ENCODE data around the gene STPG2. TPM values are rescaled to one million over a fixed set of nuclear protein-coding genes. Genes with fewer than 3 reads are reported as not detected.

Gene STPG2
- total and polyA plus RNA-seq, 2 donors (not counting 1 experiment from before 2014, with no cell fraction given) = 0.13 to 0.49 TPM

GRCh38 chr4:98030059-98030458 is 113.2 kb downstream of the STPG2 start:
- ATAC-seq (ENCODE audit: low read depth) (no peak), DNase-seq (no peak)
- no peak overlapping the region for H3K4me3 Mint-ChIP-seq
- no peaks in the 10 kb centered on the region for H3K36me3 ChIP-seq (replicated peaks in 1 of 2; ENCODE audit: control extremely low read depth in 1 of 2, control insufficient read depth in 1 of 2, extremely low read depth in 1 of 2, insufficient read depth in 2 of 2, low read length in 1 of 2)
- H3K79me2 ChIP-seq (ENCODE audit: control insufficient read depth, insufficient read depth, low read length) = no peaks in the 10 kb centered on the region
- CTCF ChIA-PET = interaction anchor here (0.6 kb wide), 1 partner anchor 910 kb away, joined by 4 read pairs; no protein-coding TSS in a partner anchor
- H2AFZ ChIP-seq (ENCODE audit: insufficient read depth, low read depth, low read length, poor library complexity, severe bottlenecking) = no peak overlapping the region
- H3K4me1 ChIP-seq (ENCODE audit: control insufficient read depth in 2 of 2, insufficient read depth in 2 of 2, low read length in 2 of 2) = no peaks in the 10 kb centered on the region
- POLR2A ChIA-PET = no interaction called here
- peaks cover 2% of the 10 kb centered on the region for H3K4me1 Mint-ChIP-seq
- no peak for TF ChIP-seq EZH2 (IDR thresholded peaks at IDR 0.05; ENCODE audit: borderline replicate concordance, insufficient read depth, low read depth, low read length, poor library complexity, severe bottlenecking)
- TF ChIP-seq CTCF (IDR thresholded peaks at IDR 0.05) = no peak
- intact Hi-C loops (cut with micrococcal nuclease) = no loop called here
- H3K27me3 ChIP-seq (replicated peaks in 1 of 4; ENCODE audit: control extremely low read depth in 1 of 4, control insufficient read depth in 3 of 4, insufficient read depth in 4 of 4, low read length in 3 of 4) = no peaks in the 10 kb centered on the region
- H3K4me3 ChIP-seq (ENCODE audit: control extremely low read depth in 1 of 5, extremely low read depth in 1 of 5, insufficient read depth in 1 of 5, low read depth in 2 of 5, low read length in 4 of 5) = no peak overlapping the region
- no peaks in the 10 kb centered on the region for H3K27me3 Mint-ChIP-seq
- peaks cover 0 to 5% (median 3%) of the 10 kb centered on the region in 3 donors for H3K9me3 ChIP-seq (ENCODE audit: control extremely low read depth in 1 of 3, control insufficient read depth in 2 of 3, insufficient read depth in 1 of 3, low read length in 2 of 3)
- H3K9ac ChIP-seq (ENCODE audit: low read length) = no peak overlapping the region
- no peaks in the 10 kb centered on the region for H4K20me1 ChIP-seq (ENCODE audit: control insufficient read depth, insufficient read depth, low read length, poor library complexity, severe bottlenecking)
- no peak overlapping the region for H3K27ac ChIP-seq (ENCODE audit: low read length in 2 of 2)
- peaks cover 15% of the 10 kb centered on the region for H3K9me3 Mint-ChIP-seq (ENCODE audit: insufficient read depth)
- no peak overlapping the region for H3K27ac Mint-ChIP-seq
- 83% methylated on average over 1 of the region's 1 CpG for WGBS (ENCODE audit: insufficient coverage)
- no peak overlapping the region for H3K4me2 ChIP-seq (replicated peaks; ENCODE audit: low read depth, low read length, poor library complexity, severe bottlenecking)

GRCh38 chr4:98027827-98028226 is 115.4 kb downstream of the STPG2 start:
- no peaks in the 10 kb centered on the region for H3K27me3 Mint-ChIP-seq
- CTCF ChIA-PET = no interaction called here
- no peak overlapping the region for H3K27ac Mint-ChIP-seq
- ATAC-seq (ENCODE audit: low read depth) = no peak
- no peak for DNase-seq
- peaks cover 0 to 10% (median 4%) of the 10 kb centered on the region in 3 donors for H3K9me3 ChIP-seq (ENCODE audit: control extremely low read depth in 1 of 3, control insufficient read depth in 2 of 3, insufficient read depth in 1 of 3, low read length in 2 of 3)
- intact Hi-C loops (cut with micrococcal nuclease) = no loop called here
- H3K4me3 Mint-ChIP-seq = no peak overlapping the region
- peaks cover 2% of the 10 kb centered on the region for H3K4me1 Mint-ChIP-seq
- H3K9ac ChIP-seq (ENCODE audit: low read length) = no peak overlapping the region
- H4K20me1 ChIP-seq (ENCODE audit: control insufficient read depth, insufficient read depth, low read length, poor library complexity, severe bottlenecking) = no peaks in the 10 kb centered on the region
- POLR2A ChIA-PET = no interaction called here
- H3K36me3 ChIP-seq (replicated peaks in 1 of 2; ENCODE audit: control extremely low read depth in 1 of 2, control insufficient read depth in 1 of 2, extremely low read depth in 1 of 2, insufficient read depth in 2 of 2, low read length in 1 of 2) = no peaks in the 10 kb centered on the region
- no peaks in the 10 kb centered on the region for H3K4me1 ChIP-seq (ENCODE audit: control insufficient read depth in 2 of 2, insufficient read depth in 2 of 2, low read length in 2 of 2)
- no peak overlapping the region for H3K27ac ChIP-seq (ENCODE audit: low read length in 2 of 2)
- no CpG with 5 or more reads among the region's 2 CpGs for WGBS (ENCODE audit: insufficient coverage)
- H3K27me3 ChIP-seq (replicated peaks in 1 of 4; ENCODE audit: control extremely low read depth in 1 of 4, control insufficient read depth in 3 of 4, insufficient read depth in 4 of 4, low read length in 3 of 4) = no peaks in the 10 kb centered on the region
- no peak overlapping the region for H3K4me2 ChIP-seq (replicated peaks; ENCODE audit: low read depth, low read length, poor library complexity, severe bottlenecking)
- H3K79me2 ChIP-seq (ENCODE audit: control insufficient read depth, insufficient read depth, low read length) = no peaks in the 10 kb centered on the region
- H3K4me3 ChIP-seq (ENCODE audit: control extremely low read depth in 1 of 5, extremely low read depth in 1 of 5, insufficient read depth in 1 of 5, low read depth in 2 of 5, low read length in 4 of 5) = no peak overlapping the region
- no peak for TF ChIP-seq CTCF (IDR thresholded peaks at IDR 0.05)
- no peak for TF ChIP-seq EZH2 (IDR thresholded peaks at IDR 0.05; ENCODE audit: borderline replicate concordance, insufficient read depth, low read depth, low read length, poor library complexity, severe bottlenecking)
- H2AFZ ChIP-seq (ENCODE audit: insufficient read depth, low read depth, low read length, poor library complexity, severe bottlenecking) = no peak overlapping the region
- H3K9me3 Mint-ChIP-seq (ENCODE audit: insufficient read depth) = peaks cover 15% of the 10 kb centered on the region

Measured in B cell (primary cell).